NOMO-1 treated with dmso at 0.1 percent for 144 hours (cell line): ENCODE data around the gene GPR137B.

Source experiments
- DNase-seq: peaks from one replicate; lab custom pipeline; 2025; ENCODE audit not compliant: unreplicated experiment; lab: John Stamatoyannopoulos, UW

Gene GPR137B

GRCh38 chr1:236142253-236143103, at the start of gene GPR137B:
Gene GPR137B (plus strand): TSS chr1:236142539. CDS start chr1:236142623, 84 bp downstream.
- DNase-seq, result peak; percentile 64

GRCh38 chr1:236092899-236093298, 49.4 kb upstream of the GPR137B start:
- no peak for DNase-seq

- no peak for DNase-seq
These were observed 46.4 kb upstream of the GPR137B start for GRCh38 chr1:236095705-236096520.

GRCh38 chr1:236096660-236097482, 45.5 kb upstream of the GPR137B start:
- peak; percentile 42 for DNase-seq

- no peak for DNase-seq
These were observed 44.1 kb upstream of the GPR137B start for GRCh38 chr1:236098267-236098666.

- no peak for DNase-seq
These were observed 42.9 kb upstream of the GPR137B start for GRCh38 chr1:236099355-236099974.

GRCh38 chr1:236100799-236101198, 41.5 kb upstream of the GPR137B start:
- DNase-seq, result no peak

- DNase-seq, result no peak
These were observed 40.8 kb upstream of the GPR137B start for GRCh38 chr1:236101233-236102200.

- no peak for DNase-seq
These were observed 39.7 kb upstream of the GPR137B start for GRCh38 chr1:236102611-236103010.

- no peak for DNase-seq
These were observed 39.3 kb upstream of the GPR137B start for GRCh38 chr1:236103059-236103458.

GRCh38 chr1:236103646-236104218, 38.6 kb upstream of the GPR137B start:
- DNase-seq, result peak; percentile 30

GRCh38 chr1:236107121-236107907, 35.0 kb upstream of the GPR137B start:
- DNase-seq, result no peak

- no peak for DNase-seq
These were observed 34.2 kb upstream of the GPR137B start for GRCh38 chr1:236108027-236108648.

GRCh38 chr1:236110137-236110536, 32.2 kb upstream of the GPR137B start:
- no peak for DNase-seq

GRCh38 chr1:236111527-236112331, 30.6 kb upstream of the GPR137B start:
- DNase-seq, result no peak

GRCh38 chr1:236112332-236112627, 30.1 kb upstream of the GPR137B start:
- no peak for DNase-seq

GRCh38 chr1:236113324-236114032, 28.9 kb upstream of the GPR137B start:
- no peak for DNase-seq
